HG02938 (cell line): ENCODE data around the gene TRIM8.
A peak's percentile ranks its signal among the peaks of the same experiment; 100 is the strongest.
"Not testable (repeated sequence)": the region's sequence is repeated elsewhere in the genome, so short reads cannot be mapped to it uniquely, and the experiment has no call there.

Source experiments
- ATAC-seq: cut with Tn5 transposase; IDR thresholded peaks from one replicate; pipeline ENCODE4 v1.9.1; 2021; ENCODE audit warnings: mild to moderate bottlenecking, moderate library complexity; ENCODE audit not compliant: unreplicated experiment

TRIM8 gene

DNA sequence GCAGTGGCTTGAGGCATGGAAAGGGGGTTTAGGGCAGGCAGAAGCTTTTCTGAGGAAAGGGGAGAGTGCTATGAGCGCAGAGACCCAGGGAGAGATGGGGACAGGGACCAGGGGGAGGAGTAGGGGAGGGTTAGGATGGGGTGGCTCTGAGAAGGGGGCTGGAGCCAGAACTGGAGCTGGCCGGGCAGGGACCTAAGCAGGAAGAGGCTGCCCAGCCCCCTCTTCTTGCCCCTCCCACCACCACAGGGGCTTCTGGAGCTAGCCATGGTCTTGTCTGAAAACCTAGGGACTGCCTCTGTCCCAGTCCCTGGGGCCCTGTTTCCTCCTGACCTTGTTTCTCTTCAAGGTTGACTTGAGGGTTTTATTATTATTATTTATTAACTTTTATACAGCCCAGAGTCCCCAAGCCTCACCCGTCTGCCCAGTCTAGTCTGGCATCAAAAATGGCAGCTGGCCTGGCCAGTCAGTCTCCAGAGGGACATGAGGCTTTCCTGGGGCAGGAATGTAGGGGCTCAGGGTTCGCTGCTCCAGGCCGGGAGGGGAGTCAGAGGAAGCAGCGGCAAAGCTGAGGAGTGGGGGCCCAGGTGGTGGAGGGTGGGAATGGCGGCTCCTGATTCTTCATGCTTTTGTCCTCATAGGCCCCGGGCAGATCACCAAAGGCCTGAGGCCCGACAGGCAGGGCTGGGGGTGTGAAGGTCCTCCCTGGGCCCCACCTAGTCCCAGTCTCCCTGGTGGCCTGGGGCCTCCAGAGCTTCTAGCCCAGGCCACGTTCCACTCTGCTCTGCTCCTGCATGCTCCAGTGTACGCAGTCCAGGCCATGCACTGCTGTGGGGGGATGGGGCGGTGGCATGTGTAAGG, 5.7 kb downstream of the TRIM8 start:
- ATAC-seq: no peak

GRCh38 chr10:102650655-102651454, 6.6 kb downstream of the TRIM8 start:
- ATAC-seq: no peak

DNA sequence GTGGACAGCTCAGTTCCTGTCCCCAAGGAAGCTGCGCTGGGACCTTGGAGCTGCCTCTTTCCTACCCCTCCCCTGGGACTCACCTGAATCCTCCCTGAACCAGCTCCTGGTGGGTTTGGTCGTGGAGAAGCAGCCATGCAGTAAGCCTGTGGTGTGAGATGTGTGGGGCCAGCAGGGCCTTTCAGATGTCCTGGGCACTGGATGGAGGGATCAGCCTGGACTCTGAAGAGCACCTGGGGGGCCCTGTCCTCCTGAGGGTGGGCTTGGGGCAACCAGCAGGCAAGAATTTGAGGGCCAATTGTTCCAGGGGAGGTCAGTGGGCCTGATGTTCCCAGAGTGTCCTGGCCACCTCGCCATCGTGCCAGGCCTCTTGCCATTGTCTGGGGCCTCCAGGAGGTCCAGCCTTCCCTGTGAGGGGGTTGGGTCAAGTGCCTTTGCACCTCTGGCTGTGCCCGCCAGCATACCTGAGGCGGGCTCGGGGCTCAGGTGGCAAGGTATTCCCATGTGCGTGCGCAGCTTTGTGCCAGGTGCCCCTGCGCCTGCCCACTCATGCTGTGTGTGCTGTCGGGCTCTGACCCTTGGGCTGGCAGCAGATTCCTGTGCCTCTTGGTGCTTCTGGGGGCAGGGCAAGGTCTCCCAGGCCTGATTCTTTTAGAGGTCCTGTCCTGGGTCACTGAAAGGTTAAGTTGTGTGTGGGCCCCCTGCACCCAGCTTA, 7.3 kb downstream of the TRIM8 start:
- ATAC-seq: no peak

GRCh38 chr10:102652170-102652916, 8.1 kb downstream of the TRIM8 start:
- peak; percentile 55 for ATAC-seq

DNA sequence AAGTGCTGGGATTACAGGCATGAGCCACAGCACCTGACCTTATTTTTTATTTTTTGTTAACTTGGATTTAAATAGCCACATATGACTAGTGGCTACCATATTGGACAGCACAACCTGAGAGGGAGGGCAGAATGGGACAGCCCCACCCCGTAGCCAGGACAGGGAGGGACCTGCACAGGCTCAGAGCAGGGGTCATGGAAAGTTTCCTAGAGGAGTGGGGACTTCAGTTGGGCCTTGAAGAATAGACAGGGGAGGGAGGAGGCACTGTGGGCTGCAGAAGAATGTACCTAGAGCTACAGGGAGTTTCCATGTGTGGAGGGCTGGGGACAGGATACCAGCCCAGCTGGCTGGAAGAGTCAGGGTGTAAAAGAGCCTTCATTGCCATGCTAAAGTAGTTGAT, 8.8 kb downstream of the TRIM8 start:
- ATAC-seq: no peak

DNA sequence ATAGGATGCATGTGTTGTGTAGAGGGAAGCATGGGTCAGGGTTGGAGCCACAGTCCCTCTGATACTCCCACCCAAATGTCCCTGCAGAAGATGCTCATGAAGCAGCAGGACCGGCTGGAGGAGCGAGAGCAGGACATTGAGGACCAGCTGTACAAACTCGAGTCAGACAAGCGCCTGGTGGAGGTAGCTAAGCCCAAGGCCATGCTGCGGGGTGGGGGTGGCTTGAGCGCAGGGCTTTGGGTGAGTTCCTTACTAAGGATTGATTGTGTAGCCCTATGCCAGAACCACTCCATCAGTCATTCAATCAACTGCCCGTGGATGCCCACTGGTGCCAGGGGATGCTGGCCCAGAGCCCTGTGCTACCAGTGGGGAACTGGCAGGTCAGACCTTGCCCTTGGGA, 10.3 kb downstream of the TRIM8 start:
- no peak for ATAC-seq

GRCh38 chr10:102654969-102655368, 10.7 kb downstream of the TRIM8 start:
- ATAC-seq: no peak

DNA sequence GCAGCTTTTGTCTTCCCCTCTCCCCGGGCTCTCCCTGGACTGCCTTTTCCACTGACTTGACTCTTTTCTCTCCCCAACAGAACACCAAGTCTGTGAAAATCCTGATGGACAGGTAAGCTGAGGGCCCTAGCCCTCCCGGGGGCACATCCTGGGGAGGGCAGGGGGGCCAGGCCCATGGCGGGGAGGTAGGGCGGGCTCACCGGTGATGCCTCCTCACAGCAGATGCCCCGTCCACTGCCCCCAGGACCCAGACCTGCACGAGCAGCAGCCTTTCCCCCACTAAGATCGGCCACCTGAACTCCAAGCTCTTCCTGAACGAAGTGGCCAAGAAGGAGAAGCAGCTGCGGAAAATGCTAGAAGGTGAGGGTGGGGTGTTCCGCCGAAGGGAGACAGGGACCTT, 11.7 kb downstream of the TRIM8 start:
- no peak for ATAC-seq

DNA sequence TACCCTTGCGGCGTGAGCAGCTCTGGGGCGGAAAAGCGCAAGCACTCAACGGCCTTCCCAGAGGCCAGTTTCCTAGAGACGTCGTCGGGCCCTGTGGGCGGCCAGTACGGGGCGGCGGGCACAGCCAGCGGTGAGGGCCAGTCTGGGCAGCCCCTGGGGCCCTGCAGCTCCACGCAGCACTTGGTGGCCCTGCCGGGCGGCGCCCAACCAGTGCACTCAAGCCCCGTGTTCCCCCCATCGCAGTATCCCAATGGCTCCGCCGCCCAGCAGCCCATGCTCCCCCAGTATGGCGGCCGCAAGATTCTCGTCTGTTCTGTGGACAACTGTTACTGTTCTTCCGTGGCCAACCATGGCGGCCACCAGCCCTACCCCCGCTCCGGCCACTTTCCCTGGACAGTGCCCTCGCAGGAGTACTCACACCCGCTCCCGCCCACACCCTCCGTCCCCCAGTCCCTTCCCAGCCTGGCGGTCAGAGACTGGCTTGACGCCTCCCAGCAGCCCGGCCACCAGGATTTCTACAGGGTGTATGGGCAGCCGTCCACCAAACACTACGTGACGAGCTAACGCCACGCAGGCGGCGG, 12.6 kb downstream of the TRIM8 start:
- ATAC-seq: no peak

DNA sequence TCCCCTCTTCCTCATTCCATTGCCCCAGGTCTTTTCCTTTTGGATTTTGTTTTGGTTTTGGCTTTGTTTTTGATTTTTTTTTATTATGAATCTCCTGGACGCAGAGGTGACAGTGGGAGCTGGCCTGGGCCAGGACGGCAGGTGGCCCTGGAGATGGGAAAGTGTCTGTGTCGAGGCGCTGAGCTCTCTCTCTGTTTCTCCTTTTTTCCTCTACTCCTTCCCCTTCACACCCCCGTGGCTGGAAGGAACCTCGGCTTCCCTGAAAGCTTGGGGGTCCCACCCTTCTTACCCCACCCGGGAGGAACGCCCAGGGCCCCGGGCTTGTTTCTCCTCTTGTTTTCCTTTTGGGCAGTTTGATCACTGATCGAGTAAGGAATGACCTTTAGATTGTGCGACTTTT, 13.2 kb downstream of the TRIM8 start:
- ATAC-seq: no peak

- no peak for ATAC-seq
These were observed 13.9 kb downstream of the TRIM8 start for GRCh38 chr10:102657984-102658724.

- no peak for ATAC-seq
These were observed 14.5 kb downstream of the TRIM8 start for GRCh38 chr10:102658802-102659201.

DNA sequence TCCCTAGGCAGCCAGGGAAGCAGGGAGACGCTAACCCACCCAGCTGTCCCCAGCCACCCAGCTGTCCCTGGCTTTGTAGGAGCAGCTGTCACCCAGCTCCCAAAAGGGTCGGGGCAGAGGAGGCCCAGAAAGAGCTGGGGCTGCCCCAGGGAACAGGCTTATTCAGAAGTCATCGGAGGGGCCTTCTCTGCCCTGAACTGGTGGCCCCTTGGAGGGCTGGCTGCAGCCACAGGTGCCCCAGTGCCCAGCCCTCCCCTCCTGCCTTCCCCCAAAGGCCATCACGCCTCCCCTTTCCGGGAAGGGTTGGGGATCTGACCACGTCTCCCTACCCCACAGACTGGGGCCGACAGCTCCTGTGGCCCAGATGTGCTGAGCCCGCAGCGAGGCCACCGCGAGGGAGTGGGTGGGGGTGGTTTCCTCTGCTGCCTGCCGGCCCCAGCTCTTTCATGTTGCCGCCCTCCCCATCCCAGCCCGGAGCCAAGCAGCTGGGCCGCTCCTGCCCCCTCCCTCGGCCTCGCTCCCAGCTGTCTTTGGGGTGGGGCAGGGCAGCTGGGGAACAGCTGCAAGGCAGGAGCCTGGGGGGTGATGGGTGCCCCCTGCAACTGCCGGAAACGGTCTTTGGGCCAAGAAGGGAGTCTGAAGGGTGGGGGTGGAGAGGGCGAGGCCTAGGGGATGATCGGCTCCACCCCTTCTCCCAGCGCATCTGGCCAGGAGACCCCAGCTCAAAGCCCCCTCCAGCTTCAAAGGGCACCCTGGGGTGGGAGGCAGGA, 16.8 kb downstream of the TRIM8 start:
- peak; percentile 61 for ATAC-seq

GRCh38 chr10:102661658-102662028, 17.4 kb downstream of the TRIM8 start:
- peak; percentile 24 for ATAC-seq

DNA sequence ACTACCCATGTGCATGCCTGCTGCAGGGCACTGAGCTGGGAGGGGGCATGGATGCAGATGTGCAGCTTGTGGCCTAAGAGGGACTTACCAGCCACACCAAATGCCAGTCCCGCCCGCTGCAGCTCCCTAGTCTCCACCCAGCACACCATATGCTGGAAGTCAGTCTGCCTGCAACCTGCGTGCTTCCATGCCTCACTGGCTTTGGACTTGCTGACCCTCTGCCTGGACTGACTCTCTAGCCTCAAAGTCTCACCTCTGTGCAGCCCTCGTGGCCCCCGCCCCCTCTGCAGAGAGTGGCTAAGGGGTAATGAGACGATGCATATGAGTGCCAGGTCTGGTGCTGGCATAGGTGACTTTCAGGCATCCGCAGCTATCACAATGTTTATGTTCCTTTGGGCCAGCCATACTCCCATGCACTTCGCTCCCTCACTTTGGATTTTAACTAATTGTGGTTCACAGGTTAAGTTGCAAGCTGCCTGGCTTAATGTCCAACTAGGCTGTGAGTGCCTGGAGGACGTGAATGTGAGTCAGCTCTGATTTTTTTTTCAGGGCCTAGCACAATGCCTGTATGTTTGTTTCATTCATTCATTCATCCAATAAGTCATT, 21.7 kb downstream of the TRIM8 start:
- no peak for ATAC-seq

DNA sequence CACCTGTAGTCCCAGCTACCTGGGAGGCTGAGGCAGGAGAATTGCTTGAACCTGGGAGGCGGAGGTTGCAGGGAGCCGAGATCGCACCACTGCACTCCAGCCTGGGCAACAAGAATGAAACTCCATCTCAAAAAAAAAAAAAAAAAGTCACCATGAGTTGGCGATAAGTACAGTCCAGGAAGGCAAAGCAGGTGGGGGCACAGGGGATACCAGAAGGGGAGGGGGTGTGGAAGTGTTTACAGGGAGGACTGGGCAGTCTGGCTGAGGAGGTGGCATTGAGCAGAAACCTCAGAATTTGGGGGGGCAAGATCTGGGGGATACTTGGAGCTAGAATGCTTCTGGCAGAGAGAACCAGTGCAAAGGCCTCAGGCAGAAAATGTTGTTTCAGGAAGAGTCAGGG, 23.1 kb downstream of the TRIM8 start:
- not testable (repeated sequence) for ATAC-seq

DNA sequence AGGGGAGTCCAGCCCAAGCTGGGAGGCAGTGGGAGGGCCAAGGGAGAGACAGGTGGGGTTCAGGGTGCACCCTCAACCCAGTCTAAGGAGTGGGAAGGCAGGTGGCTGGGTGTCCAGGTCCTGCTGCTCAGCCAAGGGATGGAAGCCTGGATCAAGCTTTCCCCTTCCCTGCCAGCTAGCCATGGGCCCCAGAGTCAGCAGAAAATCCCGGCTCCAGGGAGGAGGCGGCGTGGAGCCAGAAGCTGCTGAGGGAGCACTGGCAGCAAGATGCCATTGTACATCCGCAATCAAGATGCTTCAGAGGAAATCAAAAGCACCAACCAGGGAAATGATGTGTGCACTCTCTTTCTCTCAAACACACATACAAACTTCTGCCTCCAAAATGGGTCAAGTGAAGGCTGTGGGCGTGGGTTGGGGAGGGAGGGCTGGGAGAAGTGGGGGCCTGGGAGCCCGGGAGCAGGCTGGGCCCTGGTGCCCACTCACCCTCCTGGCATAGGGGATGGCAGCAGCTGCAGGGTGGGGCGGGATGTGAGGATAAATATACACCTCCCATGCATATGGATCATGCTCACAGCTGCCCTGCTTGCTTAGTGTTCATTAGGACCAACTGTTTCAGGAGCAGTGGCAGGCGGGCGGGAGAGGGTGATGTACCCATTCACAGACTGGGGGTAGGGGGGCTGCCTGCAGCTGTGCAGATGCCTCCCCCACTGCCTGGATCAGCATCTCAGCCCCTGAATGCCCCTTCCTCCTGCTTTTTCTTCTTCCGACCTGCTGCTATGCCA, 24.2 kb downstream of the TRIM8 start:
- ATAC-seq: no peak
